ENCODE data around the gene KDM1A.

KDM1A gene

DNA sequence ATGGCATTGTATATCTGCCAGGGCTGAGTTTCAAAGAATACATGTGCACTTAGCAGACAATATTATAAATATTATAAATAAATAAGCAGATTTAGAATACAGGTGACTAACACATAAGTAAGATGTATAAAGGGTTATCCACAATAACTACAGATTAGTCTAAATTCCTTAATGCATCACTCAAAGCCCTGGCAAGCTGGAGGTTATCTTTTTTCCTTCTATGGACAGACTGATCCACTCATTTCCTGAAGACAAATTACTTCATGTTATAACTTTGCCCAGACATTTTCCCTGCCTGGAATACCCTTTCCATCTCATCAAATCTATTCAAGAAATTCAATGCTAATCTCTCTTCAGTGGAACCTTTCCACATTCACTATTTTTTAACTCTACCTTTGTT lies 110.6 kb downstream of the KDM1A start:
- no peak overlapping the region for H2AFZ ChIP-seq (ENCODE audit: low read length)
- H3K9me2 ChIP-seq (replicated peaks; ENCODE audit: low read depth, low read length) = no peaks in the 10 kb centered on the region
- H3K4me2 ChIP-seq (ENCODE audit: low read depth, low read length, poor library complexity, severe bottlenecking) = no peak overlapping the region
- no peaks in the 10 kb centered on the region for H3K9me3 ChIP-seq (ENCODE audit: insufficient read depth, low read depth, low read length)
- TF ChIP-seq EZH2phosphoT487 (IDR thresholded peaks at IDR 0.05; ENCODE audit: borderline replicate concordance) (no peak), CTCF (conservative IDR thresholded peaks at IDR 0.05; ENCODE audit: low read length) (no peak)
- H3K36me3 ChIP-seq (ENCODE audit: insufficient read depth, low read length) = no peaks in the 10 kb centered on the region
- H3K4me3 ChIP-seq (ENCODE audit: low read length, poor library complexity, severe bottlenecking) = no peak overlapping the region
- no peaks in the 10 kb centered on the region for H3F3A ChIP-seq (ENCODE audit: low read depth)
- no peaks in the 10 kb centered on the region for H3K27me3 ChIP-seq (ENCODE audit: insufficient read depth, low read length, poor library complexity, severe bottlenecking)
- peaks cover 11% of the 10 kb centered on the region for H4K20me1 ChIP-seq (ENCODE audit: insufficient read depth, low read length, poor library complexity, severe bottlenecking)
- H3K79me2 ChIP-seq (ENCODE audit: insufficient read depth, low read length) = peaks cover 85% of the 10 kb centered on the region
- H3K9ac ChIP-seq (ENCODE audit: low read depth, low read length, poor library complexity, severe bottlenecking) = no peak overlapping the region
- no peaks in the 10 kb centered on the region for H3K4me1 ChIP-seq (ENCODE audit: insufficient read depth, low read length, poor library complexity, severe bottlenecking)

GRCh38 chr1:23132033-23132432 lies 112.8 kb downstream of the KDM1A start:
- H2AFZ ChIP-seq (ENCODE audit: low read length) = no peak overlapping the region
- H4K20me1 ChIP-seq (ENCODE audit: insufficient read depth, low read length, poor library complexity, severe bottlenecking) = peaks cover 10% of the 10 kb centered on the region
- no peaks in the 10 kb centered on the region for H3K4me1 ChIP-seq (ENCODE audit: insufficient read depth, low read length, poor library complexity, severe bottlenecking)

More at GRCh38 chr1:23132033-23132432, 112.8 kb downstream of the KDM1A start:
- no peak overlapping the region for H3K4me2 ChIP-seq (ENCODE audit: low read depth, low read length, poor library complexity, severe bottlenecking)
- TF ChIP-seq CTCF (conservative IDR thresholded peaks at IDR 0.05; ENCODE audit: low read length) (no peak), EZH2phosphoT487 (IDR thresholded peaks at IDR 0.05; ENCODE audit: borderline replicate concordance) (no peak)
- no peak overlapping the region for H3K4me3 ChIP-seq (ENCODE audit: low read length, poor library complexity, severe bottlenecking)
- peaks cover 83% of the 10 kb centered on the region for H3K79me2 ChIP-seq (ENCODE audit: insufficient read depth, low read length)
- no peaks in the 10 kb centered on the region for H3K9me3 ChIP-seq (ENCODE audit: insufficient read depth, low read depth, low read length)
- H3K36me3 ChIP-seq (ENCODE audit: insufficient read depth, low read length) = no peaks in the 10 kb centered on the region
- H3F3A ChIP-seq (ENCODE audit: low read depth) = no peaks in the 10 kb centered on the region
- H3K9ac ChIP-seq (ENCODE audit: low read depth, low read length, poor library complexity, severe bottlenecking) = no peak overlapping the region
- H3K27me3 ChIP-seq (ENCODE audit: insufficient read depth, low read length, poor library complexity, severe bottlenecking) = no peaks in the 10 kb centered on the region
- no peaks in the 10 kb centered on the region for H3K9me2 ChIP-seq (replicated peaks; ENCODE audit: low read depth, low read length)
